Endothelial cell (in vitro differentiated cells): ENCODE measurements around the gene PLA2G10. TPM values are rescaled to one million over a fixed set of nuclear protein-coding genes. Genes with fewer than 3 reads are reported as not detected.

ENCODE experiments used
- DNase-seq: peaks from one replicate; pipeline ENCODE4 v3.0.0; 2021; ENCODE audit warnings: low spot score
- H3K27ac Mint-ChIP-seq: one replicate; pipeline ENCODE4 v1.8.0; 2021; ENCODE audit warnings: mixed read lengths, inconsistent platforms; ENCODE audit not compliant: unreplicated experiment
- H3K27me3 Mint-ChIP-seq: one replicate; pipeline ENCODE4 v1.8.0; 2021; ENCODE audit warnings: mild to moderate bottlenecking, moderate library complexity, mixed read lengths, inconsistent platforms; ENCODE audit not compliant: unreplicated experiment
- H3K36me3 Mint-ChIP-seq: one replicate; pipeline ENCODE4 v1.8.0; 2021; ENCODE audit warnings: mild to moderate bottlenecking, low read depth, mixed read lengths, inconsistent platforms; ENCODE audit not compliant: unreplicated experiment
- H3K4me1 Mint-ChIP-seq: one replicate; pipeline ENCODE4 v1.8.0; 2021; ENCODE audit warnings: mild to moderate bottlenecking, mixed read lengths, inconsistent platforms; ENCODE audit not compliant: unreplicated experiment
- H3K4me3 Mint-ChIP-seq: one replicate; pipeline ENCODE4 v1.8.0; 2021; ENCODE audit warnings: mild to moderate bottlenecking, mixed read lengths, inconsistent platforms; ENCODE audit not compliant: unreplicated experiment
- H3K9me3 Mint-ChIP-seq: one replicate; pipeline ENCODE4 v1.8.0; 2021; ENCODE audit warnings: mixed read lengths, inconsistent platforms; ENCODE audit not compliant: unreplicated experiment
- total RNA-seq: library from RNA; stranded (reverse); fragmentation: NEBNext Ultra II Directional; extraction: Animal tissue kit (Norgen Biotek cat#: 25700); gene quantifications from one replicate; pipeline ENCODE4 v1.2.1, GENCODE V29; 2021; ENCODE audit not compliant: unreplicated experiment
- TF ChIP-seq, protein P1 (sequence below): fragments of 200-600 bp; sonication (generic); IDR thresholded peaks from one replicate; pipeline ENCODE4 v1.5.0; 2021; ENCODE audit warnings: antibody characterized with exemption; ENCODE audit not compliant: unreplicated experiment

PLA2G10 gene
- total RNA-seq, 1 donor from 2014 or later: 0.28 TPM

DNA sequence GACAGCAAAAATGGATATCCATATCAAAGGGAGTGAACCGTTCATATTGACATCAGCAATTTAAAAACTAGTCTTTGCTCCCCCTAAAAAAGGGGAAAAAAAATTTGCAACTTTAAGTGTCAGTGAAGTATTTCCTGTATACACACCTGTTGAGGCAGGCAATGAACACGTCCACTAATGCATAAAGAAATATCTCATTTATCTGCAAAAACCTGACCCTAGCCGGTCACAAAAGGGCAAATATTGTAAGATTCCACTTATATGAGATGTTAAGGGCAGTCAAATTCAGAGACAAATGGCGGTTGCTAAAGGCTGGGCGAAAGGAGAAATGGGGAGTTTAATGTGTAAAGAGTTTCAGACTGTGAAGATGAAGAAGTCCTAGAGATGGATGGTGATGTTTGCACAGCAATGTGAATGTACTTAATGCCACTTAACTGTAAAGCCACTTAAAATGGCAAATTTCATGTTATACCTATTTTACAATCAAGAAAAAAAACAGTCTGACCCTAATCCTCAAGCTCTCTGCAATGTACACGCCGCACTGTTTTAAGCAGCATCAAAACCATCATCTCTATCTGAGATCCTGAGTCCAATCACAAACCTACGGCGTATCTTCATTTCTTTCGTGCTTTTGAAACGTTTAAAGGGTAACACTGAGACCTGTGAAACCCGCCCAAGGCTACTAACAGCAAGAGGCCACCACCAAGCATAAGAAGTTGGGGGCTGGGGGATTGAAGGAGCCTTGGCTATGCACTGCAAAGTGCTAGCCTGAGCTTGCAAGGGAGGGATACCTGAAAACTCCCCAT lies 65.1 kb downstream of the PLA2G10 start:
- H3K36me3 Mint-ChIP-seq: peaks cover 4% of the 10 kb centered on the region

DNA sequence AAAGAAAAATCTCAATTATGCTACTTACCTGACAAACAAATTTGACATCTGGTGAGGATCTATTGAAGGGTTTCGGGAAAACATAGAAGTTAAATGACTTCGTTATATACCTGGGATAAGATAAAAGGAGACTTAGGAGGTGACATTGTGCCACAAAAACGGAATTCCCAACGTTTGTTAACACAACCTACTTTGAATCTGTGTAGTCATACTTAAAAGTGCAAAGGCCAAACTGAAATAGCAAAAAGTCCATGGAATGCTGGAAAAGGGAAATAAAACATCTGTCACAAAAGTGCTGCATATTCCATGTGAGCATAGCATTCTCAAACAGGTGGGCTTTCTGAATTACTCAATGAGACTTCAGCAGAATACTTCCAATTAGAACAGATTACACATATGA lies 67.0 kb downstream of the PLA2G10 start:
- H3K36me3 Mint-ChIP-seq: peaks cover 12% of the 10 kb centered on the region
- H3K4me1 Mint-ChIP-seq: peaks cover 13% of the 10 kb centered on the region
- TF ChIP-seq, protein P1, sequence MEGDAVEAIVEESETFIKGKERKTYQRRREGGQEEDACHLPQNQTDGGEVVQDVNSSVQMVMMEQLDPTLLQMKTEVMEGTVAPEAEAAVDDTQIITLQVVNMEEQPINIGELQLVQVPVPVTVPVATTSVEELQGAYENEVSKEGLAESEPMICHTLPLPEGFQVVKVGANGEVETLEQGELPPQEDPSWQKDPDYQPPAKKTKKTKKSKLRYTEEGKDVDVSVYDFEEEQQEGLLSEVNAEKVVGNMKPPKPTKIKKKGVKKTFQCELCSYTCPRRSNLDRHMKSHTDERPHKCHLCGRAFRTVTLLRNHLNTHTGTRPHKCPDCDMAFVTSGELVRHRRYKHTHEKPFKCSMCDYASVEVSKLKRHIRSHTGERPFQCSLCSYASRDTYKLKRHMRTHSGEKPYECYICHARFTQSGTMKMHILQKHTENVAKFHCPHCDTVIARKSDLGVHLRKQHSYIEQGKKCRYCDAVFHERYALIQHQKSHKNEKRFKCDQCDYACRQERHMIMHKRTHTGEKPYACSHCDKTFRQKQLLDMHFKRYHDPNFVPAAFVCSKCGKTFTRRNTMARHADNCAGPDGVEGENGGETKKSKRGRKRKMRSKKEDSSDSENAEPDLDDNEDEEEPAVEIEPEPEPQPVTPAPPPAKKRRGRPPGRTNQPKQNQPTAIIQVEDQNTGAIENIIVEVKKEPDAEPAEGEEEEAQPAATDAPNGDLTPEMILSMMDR: no peak
- DNase-seq: no peak
- H3K27me3 Mint-ChIP-seq: peaks cover 7% of the 10 kb centered on the region
- H3K27ac Mint-ChIP-seq: no peak overlapping the region
- H3K9me3 Mint-ChIP-seq: no peaks in the 10 kb centered on the region
- no peak overlapping the region for H3K4me3 Mint-ChIP-seq

More for the DNA sequence above, 65.1 kb downstream of the PLA2G10 start:
- Mint-ChIP-seq H3K9me3 (no peaks in the 10 kb centered on the region), H3K4me3 (peak overlapping the region; percentile 97), H3K27me3 (peaks cover 13% of the 10 kb centered on the region), H3K4me1 (peaks cover 13% of the 10 kb centered on the region), H3K27ac (peak overlapping the region; percentile 98)
- TF ChIP-seq, protein P1: no peak
- DNase-seq: no peak

Other genes starting within 250 kb of the PLA2G10 start
- gene PARN, start 64.0 kb downstream of the PLA2G10 start, total RNA-seq: 25.2 TPM
- gene BFAR, start 61.4 kb downstream of the PLA2G10 start, total RNA-seq: 80.7 TPM
- gene NPIPA3, start 9.1 kb upstream of the PLA2G10 start, total RNA-seq: 2.4 TPM
- gene NPIPA2, start 48.2 kb upstream of the PLA2G10 start, total RNA-seq: 9.0 TPM
- 79.0 TPM for gene NOMO1, start 139.4 kb upstream of the PLA2G10 start, total RNA-seq
- gene NPIPA1, start 243.1 kb upstream of the PLA2G10 start, total RNA-seq: 103 TPM